GM19452 (cell line): ENCODE measurements around the gene TMEM202.
"Not testable (repeated sequence)": the region's sequence is repeated elsewhere in the genome, so short reads cannot be mapped to it uniquely, and the experiment has no call there.

Experiments used
- ATAC-seq: cut with Tn5 transposase; IDR thresholded peaks from one replicate; pipeline ENCODE4 v1.9.1; 2021; ENCODE audit not compliant: unreplicated experiment

TMEM202 gene

GRCh38 chr15:72397796-72398588 lies at the start of gene TMEM202:
TMEM202 (plus strand) TSS chr15:72398305; CDS start chr15:72398327, 22 bp downstream.
- ATAC-seq, result no peak

GRCh38 chr15:72353266-72353665 lies 44.8 kb upstream of the TMEM202 start:
- no peak for ATAC-seq

GRCh38 chr15:72354496-72354895 lies 43.6 kb upstream of the TMEM202 start:
- no peak for ATAC-seq

- no peak for ATAC-seq
Observed at GRCh38 chr15:72358121-72358520, 40.0 kb upstream of the TMEM202 start.

- peak; percentile 67 for ATAC-seq
Observed at GRCh38 chr15:72358650-72359171, 39.4 kb upstream of the TMEM202 start.

- ATAC-seq, result no peak
Observed at GRCh38 chr15:72361176-72361575, 36.9 kb upstream of the TMEM202 start.

GRCh38 chr15:72365844-72366243 lies 32.3 kb upstream of the TMEM202 start:
- peak; percentile 90 for ATAC-seq

- no peak for ATAC-seq
Observed at GRCh38 chr15:72368325-72368724, 29.8 kb upstream of the TMEM202 start.

- no peak for ATAC-seq
Observed at GRCh38 chr15:72368899-72369298, 29.2 kb upstream of the TMEM202 start.

- no peak for ATAC-seq
Observed at GRCh38 chr15:72369964-72370363, 28.1 kb upstream of the TMEM202 start.

GRCh38 chr15:72372361-72372760 lies 25.7 kb upstream of the TMEM202 start:
- ATAC-seq, result no peak

GRCh38 chr15:72375501-72375845 lies 22.6 kb upstream of the TMEM202 start:
- peak; percentile 41 for ATAC-seq

GRCh38 chr15:72375846-72376581 lies 22.1 kb upstream of the TMEM202 start, which contains the start of gene HEXA:
HEXA (minus strand) TSS chr15:72376014; CDS start chr15:72375972, 42 bp downstream.
- ATAC-seq, result peak; percentile 80

GRCh38 chr15:72377331-72377730 lies 20.8 kb upstream of the TMEM202 start:
- no peak for ATAC-seq

- ATAC-seq, result not testable (repeated sequence)
Observed at GRCh38 chr15:72379106-72379505, 19.0 kb upstream of the TMEM202 start.

GRCh38 chr15:72379856-72380430 lies 18.2 kb upstream of the TMEM202 start:
- ATAC-seq, result no peak

GRCh38 chr15:72380743-72381142 lies 17.4 kb upstream of the TMEM202 start:
- no peak for ATAC-seq

GRCh38 chr15:72382146-72382545 lies 16.0 kb upstream of the TMEM202 start:
- ATAC-seq, result no peak

GRCh38 chr15:72387741-72388140 lies 10.4 kb upstream of the TMEM202 start:
- ATAC-seq, result no peak

- no peak for ATAC-seq
Observed at GRCh38 chr15:72389231-72389630, 8.9 kb upstream of the TMEM202 start.

- ATAC-seq, result not testable (repeated sequence)
Observed at GRCh38 chr15:72396331-72396730, 1.8 kb upstream of the TMEM202 start.

- no peak for ATAC-seq
Observed at GRCh38 chr15:72398648-72399047, 543 bp downstream of the TMEM202 start.
